Progenitor cell of endocrine pancreas (in vitro differentiated cells): ENCODE results near the gene TET1. TPM values are rescaled to one million over a fixed set of nuclear protein-coding genes. Genes with fewer than 3 reads are reported as not detected.
"Not testable (repeated sequence)": the region's sequence is repeated elsewhere in the genome, so short reads cannot be mapped to it uniquely, and the experiment has no call there.

Experiments
- DNase-seq: peaks from one replicate; pipeline ENCODE4 v3.0.0; 2021; ENCODE audit warnings: low spot score; ENCODE audit not compliant: unreplicated experiment
- H3K27ac Mint-ChIP-seq: 2 replicates; pipeline ENCODE4 v1.8.0; 2021; ENCODE audit warnings: mild to moderate bottlenecking, moderate library complexity, mixed read lengths
- H3K27me3 Mint-ChIP-seq: 2 replicates; pipeline ENCODE4 v1.8.0; 2021; ENCODE audit warnings: mixed read lengths
- H3K36me3 Mint-ChIP-seq: 2 replicates; pipeline ENCODE4 v1.8.0; 2022; ENCODE audit warnings: mixed read lengths; ENCODE audit not compliant: insufficient read depth
- H3K4me1 Mint-ChIP-seq: 2 replicates; pipeline ENCODE4 v1.8.0; 2021; ENCODE audit warnings: low read depth, mixed read lengths
- H3K4me3 Mint-ChIP-seq: 2 replicates; pipeline ENCODE4 v1.8.0; 2021; ENCODE audit warnings: low read depth, mild to moderate bottlenecking, moderate library complexity, mixed read lengths
- H3K9me3 Mint-ChIP-seq: 2 replicates; pipeline ENCODE4 v1.8.0; 2021; ENCODE audit warnings: low read depth, mixed read lengths
- CTCF ChIP-seq: fragments of 200-600 bp; sonication (generic); IDR thresholded peaks from one replicate; pipeline ENCODE4 v1.5.0; 2021; ENCODE audit warnings: antibody characterized with exemption, mild to moderate bottlenecking; ENCODE audit not compliant: unreplicated experiment
- total RNA-seq: library from RNA; stranded (reverse); gene quantifications from 2 replicates; pipeline ENCODE4 v1.2.1, GENCODE V29; 2021

Gene TET1
- total RNA-seq, 1 donor from 2014 or later, result 37.3 TPM

GRCh38 chr10:68696018-68696417, 135.9 kb downstream of the TET1 start:
- no peaks in the 10 kb centered on the region for H3K4me1 Mint-ChIP-seq
- H3K4me3 Mint-ChIP-seq, result no peak overlapping the region

GRCh38 chr10:68697106-68697505, 137.0 kb downstream of the TET1 start:
- TF ChIP-seq CTCF, result no peak
- DNase-seq, result no peak
- Mint-ChIP-seq H3K27me3 (no peaks in the 10 kb centered on the region), H3K9me3 (no peaks in the 10 kb centered on the region), H3K4me1 (no peaks in the 10 kb centered on the region), H3K27ac (peak overlapping the region; percentile 14), H3K4me3 (no peak overlapping the region), H3K36me3 (peaks cover 1% of the 10 kb centered on the region)

More at GRCh38 chr10:68696018-68696417, 135.9 kb downstream of the TET1 start:
- Mint-ChIP-seq H3K27ac (no peak overlapping the region), H3K9me3 (no peaks in the 10 kb centered on the region), H3K27me3 (no peaks in the 10 kb centered on the region), H3K36me3 (peaks cover 7% of the 10 kb centered on the region)
- DNase-seq, result no peak
- TF ChIP-seq CTCF, result no peak

- Mint-ChIP-seq H3K27me3 (no peaks in the 10 kb centered on the region), H3K36me3 (no peaks in the 10 kb centered on the region), H3K27ac (no peak overlapping the region), H3K4me1 (no peaks in the 10 kb centered on the region), H3K9me3 (no peaks in the 10 kb centered on the region), H3K4me3 (no peak overlapping the region)
- no peak for DNase-seq
- no peak for TF ChIP-seq CTCF
Measured at GRCh38 chr10:68700197-68700596, 140.1 kb downstream of the TET1 start.

- H3K4me1 Mint-ChIP-seq, result no peaks in the 10 kb centered on the region
- H3K4me3 Mint-ChIP-seq, result no peak overlapping the region
- H3K9me3 Mint-ChIP-seq, result no peaks in the 10 kb centered on the region
- TF ChIP-seq CTCF, result no peak
- no peak for DNase-seq
- H3K27me3 Mint-ChIP-seq, result no peaks in the 10 kb centered on the region
- H3K36me3 Mint-ChIP-seq, result no peaks in the 10 kb centered on the region
- H3K27ac Mint-ChIP-seq, result no peak overlapping the region
Measured at GRCh38 chr10:68705548-68705947, 145.4 kb downstream of the TET1 start.

GRCh38 chr10:68708987-68709386, 148.8 kb downstream of the TET1 start:
- not testable (repeated sequence) for H3K27me3 Mint-ChIP-seq, H3K4me1 Mint-ChIP-seq, H3K36me3 Mint-ChIP-seq, H3K4me3 Mint-ChIP-seq, H3K27ac Mint-ChIP-seq, DNase-seq, H3K9me3 Mint-ChIP-seq

GRCh38 chr10:68713065-68713464, 152.9 kb downstream of the TET1 start:
- H3K9me3 Mint-ChIP-seq, H3K27ac Mint-ChIP-seq, H3K4me1 Mint-ChIP-seq, DNase-seq, H3K4me3 Mint-ChIP-seq, H3K36me3 Mint-ChIP-seq, H3K27me3 Mint-ChIP-seq: not testable (repeated sequence)
